ENCODE measurements around the gene BABAM1. TPM values are rescaled to one million over a fixed set of nuclear protein-coding genes. Genes with fewer than 3 reads are reported as not detected.

The BABAM1 gene
- total RNA-seq, 4 donors from 2014 or later, result 86.3 to 120 (median 99.4) TPM

DNA sequence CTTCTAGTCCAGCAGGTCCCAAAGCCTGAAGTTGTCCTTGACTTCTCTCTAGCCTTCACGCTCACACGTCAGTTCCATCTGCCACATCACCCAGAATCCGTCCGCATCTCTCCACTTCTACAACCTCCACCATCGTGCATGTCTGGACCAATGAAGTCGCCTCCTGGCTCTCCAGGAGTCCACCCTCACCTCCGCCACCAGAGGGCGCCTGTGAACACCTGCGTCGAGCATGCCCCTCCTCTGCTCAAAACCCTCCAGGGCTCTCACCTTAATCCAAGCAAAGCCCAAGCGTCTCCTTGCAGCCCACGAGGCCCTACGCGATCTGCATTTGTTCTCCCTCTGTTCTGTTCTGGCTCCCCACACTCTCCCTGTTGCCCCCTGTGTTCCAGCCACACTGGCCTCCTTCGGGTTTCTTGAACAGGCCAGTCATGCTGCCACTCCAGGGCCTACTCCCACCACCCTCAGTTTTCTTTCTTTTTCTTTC is 6.4 kb upstream of the BABAM1 start:
- DNase-seq (peak; percentile 57 to 77), ATAC-seq (peak; percentile 92 to 98)
- intact Hi-C loops (cut with DNase I; ENCODE audit: low total_unique reads) (loop anchor here (1.0 kb wide), 2 partner anchors 21 to 42 kb away; partner anchors contain the start of gene ABHD8), in situ Hi-C loops (cut with MboI; ENCODE audit: low sequenced_read_pairs in 4 of 4) (no loop called here)
- Histone ChIP-seq H3K27ac (no peak overlapping the region), H3K36me3 (no peaks in the 10 kb centered on the region), H3K27me3 (no peaks in the 10 kb centered on the region), H3K4me1 (no peaks in the 10 kb centered on the region), H3K4me3 (no peak overlapping the region), H3K9me3 (no peaks in the 10 kb centered on the region)
- TF ChIP-seq, protein P1, sequence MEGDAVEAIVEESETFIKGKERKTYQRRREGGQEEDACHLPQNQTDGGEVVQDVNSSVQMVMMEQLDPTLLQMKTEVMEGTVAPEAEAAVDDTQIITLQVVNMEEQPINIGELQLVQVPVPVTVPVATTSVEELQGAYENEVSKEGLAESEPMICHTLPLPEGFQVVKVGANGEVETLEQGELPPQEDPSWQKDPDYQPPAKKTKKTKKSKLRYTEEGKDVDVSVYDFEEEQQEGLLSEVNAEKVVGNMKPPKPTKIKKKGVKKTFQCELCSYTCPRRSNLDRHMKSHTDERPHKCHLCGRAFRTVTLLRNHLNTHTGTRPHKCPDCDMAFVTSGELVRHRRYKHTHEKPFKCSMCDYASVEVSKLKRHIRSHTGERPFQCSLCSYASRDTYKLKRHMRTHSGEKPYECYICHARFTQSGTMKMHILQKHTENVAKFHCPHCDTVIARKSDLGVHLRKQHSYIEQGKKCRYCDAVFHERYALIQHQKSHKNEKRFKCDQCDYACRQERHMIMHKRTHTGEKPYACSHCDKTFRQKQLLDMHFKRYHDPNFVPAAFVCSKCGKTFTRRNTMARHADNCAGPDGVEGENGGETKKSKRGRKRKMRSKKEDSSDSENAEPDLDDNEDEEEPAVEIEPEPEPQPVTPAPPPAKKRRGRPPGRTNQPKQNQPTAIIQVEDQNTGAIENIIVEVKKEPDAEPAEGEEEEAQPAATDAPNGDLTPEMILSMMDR (IDR thresholded peaks at IDR 0.05 in 4 of 5, conservative IDR thresholded peaks at IDR 0.05 in 1 of 5), result peak; percentile 76 to 94 (median 88)
- no peak for TF ChIP-seq POLR2A (IDR thresholded peaks at IDR 0.05)

DNA sequence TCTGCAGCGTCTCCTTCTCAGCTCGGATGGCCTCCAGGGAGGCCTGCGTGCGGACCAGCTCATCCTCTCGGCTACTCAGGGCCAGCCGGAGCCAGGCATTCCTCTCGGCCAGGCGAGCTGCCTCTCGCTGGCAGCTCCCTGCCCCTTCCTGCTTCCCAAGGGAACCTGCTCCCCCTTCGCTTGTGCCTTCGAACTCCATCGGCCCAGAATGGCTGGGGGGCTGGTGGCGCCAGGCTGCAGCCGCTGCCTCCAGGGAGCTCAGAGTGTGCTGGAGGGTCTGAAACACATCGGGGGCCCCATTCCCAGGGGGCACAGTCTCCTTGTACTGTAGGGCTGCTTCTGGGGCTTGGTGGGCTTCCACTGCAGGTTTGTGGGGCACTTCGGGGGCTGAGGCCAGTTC is 4.7 kb upstream of the BABAM1 start:
- in situ Hi-C loops (cut with MboI; ENCODE audit: low sequenced_read_pairs in 4 of 4), result no loop called here
- intact Hi-C loops (cut with DNase I; ENCODE audit: low total_unique reads), result no loop called here
- DNase-seq, result no peak
- H3K9me3 ChIP-seq, result no peaks in the 10 kb centered on the region
- ATAC-seq, result no peak
- TF ChIP-seq, protein P1 (IDR thresholded peaks at IDR 0.05 in 4 of 5, conservative IDR thresholded peaks at IDR 0.05 in 1 of 5), result no peak
- TF ChIP-seq POLR2A (IDR thresholded peaks at IDR 0.05), result no peak
- peak overlapping the region in 2 of 4 donors; percentile 8 to 70 for H3K27ac ChIP-seq
- no peaks in the 10 kb centered on the region for H3K4me1 ChIP-seq
- no peaks in the 10 kb centered on the region for H3K36me3 ChIP-seq
- H3K4me3 ChIP-seq, result peak overlapping the region in 2 of 4 donors; percentile 24 to 57
- no peaks in the 10 kb centered on the region for H3K27me3 ChIP-seq

DNA sequence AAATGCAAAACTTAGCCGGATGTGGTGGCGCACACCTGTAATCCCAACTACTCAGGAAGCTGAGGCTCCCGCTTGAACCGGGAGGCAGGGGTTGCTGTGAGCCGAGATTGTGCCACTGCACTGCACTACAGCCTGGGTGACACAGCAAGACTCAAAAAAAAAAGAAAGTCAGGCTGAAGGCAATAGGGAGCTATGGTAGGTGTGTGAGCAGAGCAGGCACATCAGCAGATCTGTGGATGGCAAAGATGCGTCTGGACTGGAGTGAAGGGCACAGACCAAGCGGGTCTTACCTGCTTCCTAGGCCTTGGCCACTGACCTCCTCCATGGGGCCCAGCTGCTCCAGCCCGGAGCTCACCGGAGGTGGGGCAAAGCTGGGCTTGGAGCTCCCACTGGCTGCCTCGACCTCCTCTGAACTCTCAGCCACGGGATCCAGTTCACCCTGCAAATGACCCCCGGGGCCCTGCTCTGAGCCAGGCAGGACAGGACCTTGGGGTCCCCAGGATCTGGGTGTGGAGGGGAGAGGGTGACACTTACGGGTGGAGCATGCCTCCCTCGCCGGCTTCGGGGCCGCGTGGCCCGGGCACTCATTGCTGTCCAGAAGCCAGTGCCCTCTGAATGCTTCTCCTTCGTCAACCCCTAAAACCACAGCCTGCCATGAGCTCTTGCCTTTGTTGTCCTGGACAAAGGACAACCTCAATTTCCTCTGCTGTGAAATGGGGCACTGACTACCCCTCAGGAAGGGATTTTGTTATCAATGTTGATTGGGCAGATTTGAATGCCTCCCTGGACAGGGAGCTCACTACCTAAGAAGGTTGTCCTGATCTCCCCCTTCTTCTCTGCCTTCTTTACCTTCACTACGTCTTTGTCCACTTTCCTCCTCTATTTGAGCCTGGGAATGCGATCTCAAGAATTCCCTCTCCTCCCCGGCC is 3.3 kb upstream of the BABAM1 start:
- TF ChIP-seq, protein P1 (IDR thresholded peaks at IDR 0.05 in 4 of 5, conservative IDR thresholded peaks at IDR 0.05 in 1 of 5), result no peak
- TF ChIP-seq POLR2A (IDR thresholded peaks at IDR 0.05), result no peak
- intact Hi-C loops (cut with DNase I; ENCODE audit: low total_unique reads), result no loop called here
- Histone ChIP-seq H3K27me3 (no peaks in the 10 kb centered on the region), H3K36me3 (peaks cover 0 to 4% of the 10 kb centered on the region in 2 donors), H3K27ac (peak overlapping the region; percentile 51 to 87 (median 74)), H3K4me3 (peak overlapping the region; percentile 32 to 57 (median 42)), H3K4me1 (peaks cover 8 to 10% of the 10 kb centered on the region in 2 donors), H3K9me3 (no peaks in the 10 kb centered on the region)
- in situ Hi-C loops (cut with MboI; ENCODE audit: low sequenced_read_pairs in 4 of 4), result no loop called here
- no peak for ATAC-seq
- no peak for DNase-seq

DNA sequence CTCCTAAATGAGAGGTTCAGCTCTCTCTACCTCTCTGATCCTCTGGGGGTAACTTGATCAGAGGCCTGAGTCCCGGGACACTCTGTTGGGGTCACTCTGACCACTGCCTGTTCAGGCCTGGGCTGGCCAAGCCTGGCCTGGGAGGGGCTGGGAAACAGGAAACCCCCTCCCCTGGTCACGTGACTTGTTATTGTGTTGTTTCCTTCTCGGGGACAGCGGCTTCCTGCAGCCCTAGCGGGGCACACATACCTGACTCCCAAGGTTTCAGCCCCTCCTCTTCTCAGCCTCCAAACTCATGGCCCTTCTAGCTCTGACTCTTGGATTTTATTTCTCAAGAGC is 2.6 kb upstream of the BABAM1 start, which contains the start of gene USHBP1:
Gene USHBP1 (minus strand): TSS at position 105 of the 339 bp plus-strand sequence. CDS start 446 bp downstream, outside the sequence.
- Histone ChIP-seq H3K36me3 (peaks cover 0 to 9% of the 10 kb centered on the region in 2 donors), H3K27me3 (no peaks in the 10 kb centered on the region), H3K27ac (peak within 1 kb of the TSS; percentile 57 to 87 (median 74)), H3K4me1 (peaks cover 8 to 10% of the 10 kb centered on the region in 2 donors), H3K9me3 (no peaks in the 10 kb centered on the region), H3K4me3 (peak within 1 kb of the TSS; percentile 32 to 57 (median 42))
- DNase-seq (no peak), ATAC-seq (no peak)
- TF ChIP-seq POLR2A (IDR thresholded peaks at IDR 0.05), result peak; percentile 22 to 54
- TF ChIP-seq, protein P1 (IDR thresholded peaks at IDR 0.05 in 4 of 5, conservative IDR thresholded peaks at IDR 0.05 in 1 of 5), result no peak
- in situ Hi-C loops (cut with MboI; ENCODE audit: low sequenced_read_pairs in 4 of 4) (no loop called here), intact Hi-C loops (cut with DNase I; ENCODE audit: low total_unique reads) (no loop called here)

Measured in gastrocnemius medialis (tissue), 4 donors.